GM21786 (cell line): ENCODE measurements around the gene PTAFR.

Source experiments
- ATAC-seq: cut with Tn5 transposase; IDR thresholded peaks from one replicate; pipeline ENCODE4 v1.9.1; 2021; ENCODE audit not compliant: unreplicated experiment

Gene PTAFR, protein sequence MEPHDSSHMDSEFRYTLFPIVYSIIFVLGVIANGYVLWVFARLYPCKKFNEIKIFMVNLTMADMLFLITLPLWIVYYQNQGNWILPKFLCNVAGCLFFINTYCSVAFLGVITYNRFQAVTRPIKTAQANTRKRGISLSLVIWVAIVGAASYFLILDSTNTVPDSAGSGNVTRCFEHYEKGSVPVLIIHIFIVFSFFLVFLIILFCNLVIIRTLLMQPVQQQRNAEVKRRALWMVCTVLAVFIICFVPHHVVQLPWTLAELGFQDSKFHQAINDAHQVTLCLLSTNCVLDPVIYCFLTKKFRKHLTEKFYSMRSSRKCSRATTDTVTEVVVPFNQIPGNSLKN

DNA sequence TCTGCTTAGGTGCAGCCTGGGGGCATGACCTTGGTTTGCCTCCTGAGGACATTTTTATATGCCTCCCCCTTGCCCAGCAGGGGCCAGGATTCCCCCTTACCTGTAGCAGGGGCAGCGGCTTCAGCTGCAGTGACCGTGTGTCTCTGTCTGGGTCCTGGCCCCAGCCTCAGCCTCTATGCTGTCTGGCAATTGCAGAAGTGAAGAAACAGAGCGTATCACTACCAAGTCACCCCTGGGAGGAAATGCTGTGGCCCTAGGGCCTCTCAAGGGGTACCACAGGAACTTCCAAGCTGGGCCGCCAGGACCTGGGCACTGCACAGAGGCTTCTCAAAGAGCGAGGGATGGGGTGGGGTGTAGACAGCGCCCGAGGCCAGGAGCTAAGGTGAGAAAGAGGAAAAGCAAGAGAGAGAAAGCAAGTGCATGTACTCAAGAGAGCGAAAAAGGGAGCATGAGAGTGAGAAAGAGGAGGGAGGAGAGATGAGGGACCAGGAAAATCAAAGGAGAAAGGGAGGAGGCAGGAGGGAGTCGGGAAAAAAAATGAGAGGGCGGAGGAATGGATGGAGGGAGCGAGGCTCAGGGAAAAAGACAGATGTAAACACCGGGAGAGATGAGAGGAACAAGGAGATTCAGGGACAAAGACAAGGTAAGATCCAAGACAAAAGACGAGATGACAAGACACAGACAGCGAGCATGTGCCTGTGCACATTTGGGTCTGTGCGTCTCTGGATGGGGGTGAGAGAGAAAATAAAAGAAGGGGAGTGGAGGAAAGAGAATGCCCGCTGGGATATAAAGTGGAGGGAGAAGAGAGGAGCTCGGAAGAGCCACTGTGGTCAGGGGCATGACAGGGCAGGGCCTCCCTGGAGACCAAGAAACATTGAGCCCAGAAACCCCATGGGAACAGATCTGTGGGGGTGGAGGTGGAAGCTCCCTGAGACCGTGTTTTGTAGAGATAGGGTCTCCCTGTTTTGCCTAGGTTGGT, at the start of gene PTAFR:
PTAFR (minus strand) TSS at position 199 of the 979 bp plus-strand sequence. CDS start 25,669 bp downstream, outside the sequence.
- peak; percentile 35 for ATAC-seq

DNA sequence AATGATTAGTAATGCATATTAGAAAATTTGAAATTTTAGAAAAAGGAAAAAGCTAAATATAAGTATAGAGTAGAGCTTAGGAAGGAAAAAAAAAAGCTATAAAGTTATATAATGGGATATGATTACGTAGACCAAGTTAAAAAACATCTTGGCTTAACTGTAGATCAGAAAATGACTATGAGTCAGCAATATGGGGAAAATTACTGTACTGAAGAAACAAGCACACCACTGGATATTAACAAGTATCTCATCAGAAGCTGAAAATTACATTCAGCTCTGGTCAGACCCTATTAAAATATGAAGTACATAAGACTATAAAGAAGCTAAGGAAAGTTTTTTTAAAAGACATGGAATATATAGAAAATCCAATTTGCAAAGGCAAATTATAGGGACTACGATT, 36.8 kb upstream of the PTAFR start:
- no peak for ATAC-seq

DNA sequence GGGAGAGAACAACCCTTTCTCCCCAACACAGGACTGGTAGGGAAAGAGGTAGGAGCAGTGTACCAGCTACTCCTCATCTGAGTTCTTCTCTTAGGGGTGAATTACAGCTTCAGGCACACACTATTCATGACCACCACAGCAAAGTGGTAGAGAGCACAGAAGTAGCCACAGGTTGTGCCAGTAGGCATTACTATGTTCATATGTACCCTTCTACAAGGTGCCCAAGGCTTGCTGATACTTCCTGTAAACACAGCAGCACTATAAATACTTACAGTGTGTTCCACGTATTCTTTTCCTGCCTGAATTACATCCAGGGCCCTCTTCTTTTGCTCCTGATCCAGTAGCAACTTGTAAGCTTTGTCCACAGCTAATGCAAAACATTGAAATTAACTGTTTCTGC, 33.2 kb upstream of the PTAFR start:
- no peak for ATAC-seq

DNA sequence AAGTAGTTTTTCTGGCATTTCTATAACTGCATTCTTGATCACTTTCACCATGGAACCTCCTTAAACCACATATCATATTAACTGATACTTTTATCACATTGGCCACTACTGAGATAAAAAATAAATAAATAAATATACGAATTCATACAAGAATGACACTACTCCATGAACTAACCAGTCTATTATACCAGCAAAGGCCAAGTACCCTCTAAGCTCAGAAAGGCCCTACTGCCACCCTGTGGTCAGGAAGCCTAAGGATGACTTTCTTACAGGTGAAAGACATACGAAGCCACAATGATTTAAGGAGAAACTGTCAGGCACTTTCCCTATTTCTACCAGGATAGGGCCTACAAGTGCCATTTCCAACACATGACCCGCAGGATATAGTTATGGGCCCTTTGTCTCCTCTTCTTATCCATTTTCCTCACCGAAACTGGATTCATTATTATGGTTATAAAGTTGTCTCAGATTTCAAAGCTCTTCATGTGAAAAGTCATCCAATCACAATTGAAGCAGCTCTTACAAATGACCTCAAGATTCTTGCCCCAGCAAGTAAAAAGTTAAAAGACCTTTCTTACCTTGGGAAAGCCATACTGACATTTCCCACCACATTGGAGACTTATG, 32.4 kb upstream of the PTAFR start:
- ATAC-seq: no peak

DNA sequence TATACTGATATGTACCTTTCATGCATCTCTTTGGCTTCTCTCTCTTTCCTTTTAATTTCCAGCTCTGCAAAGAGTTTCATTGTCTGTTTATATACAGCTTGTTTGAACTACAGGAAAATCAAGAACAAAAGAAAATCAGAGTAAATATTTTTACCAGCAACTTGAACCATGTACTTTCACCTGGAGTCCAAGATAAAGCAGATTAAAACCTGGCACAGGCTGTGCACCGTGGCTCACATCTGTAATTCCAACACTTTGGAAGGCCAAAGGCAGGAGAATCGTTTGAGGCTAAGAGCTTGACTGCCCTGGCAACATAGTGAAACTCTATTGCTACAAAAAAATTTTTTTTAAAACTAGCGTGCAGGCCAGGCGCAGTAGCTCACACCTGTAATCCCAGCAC, 28.8 kb upstream of the PTAFR start:
- no peak for ATAC-seq

DNA sequence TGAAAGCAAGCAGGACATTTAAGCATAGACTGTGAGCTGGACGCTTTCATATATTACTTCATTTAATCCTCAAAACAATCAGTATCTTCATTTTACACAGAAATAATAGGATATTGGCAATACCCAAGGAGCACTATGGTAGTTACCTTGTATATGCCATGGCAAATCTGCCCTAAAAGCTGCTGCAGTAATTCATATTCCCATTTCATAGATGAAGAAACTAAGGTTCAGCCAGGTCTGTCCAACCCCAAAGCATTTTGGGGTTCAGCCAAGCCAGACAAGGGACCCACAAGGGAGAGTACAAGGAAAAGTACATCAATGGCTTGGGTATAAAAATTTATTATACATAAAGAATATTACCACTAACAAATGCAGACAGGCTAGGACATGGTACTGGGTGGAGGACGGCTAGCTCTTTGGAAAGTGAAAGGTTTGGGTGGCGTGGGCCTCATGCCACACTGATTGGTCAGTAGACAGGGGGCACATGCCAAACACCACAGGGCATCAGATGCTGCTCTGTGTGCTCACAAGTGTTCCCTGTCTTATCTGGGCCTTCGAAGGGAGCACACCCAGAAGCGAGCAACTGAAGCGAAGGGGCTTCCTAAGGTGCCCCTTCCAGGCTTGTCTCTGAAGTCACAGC, 23.9 kb upstream of the PTAFR start:
- ATAC-seq: no peak

DNA sequence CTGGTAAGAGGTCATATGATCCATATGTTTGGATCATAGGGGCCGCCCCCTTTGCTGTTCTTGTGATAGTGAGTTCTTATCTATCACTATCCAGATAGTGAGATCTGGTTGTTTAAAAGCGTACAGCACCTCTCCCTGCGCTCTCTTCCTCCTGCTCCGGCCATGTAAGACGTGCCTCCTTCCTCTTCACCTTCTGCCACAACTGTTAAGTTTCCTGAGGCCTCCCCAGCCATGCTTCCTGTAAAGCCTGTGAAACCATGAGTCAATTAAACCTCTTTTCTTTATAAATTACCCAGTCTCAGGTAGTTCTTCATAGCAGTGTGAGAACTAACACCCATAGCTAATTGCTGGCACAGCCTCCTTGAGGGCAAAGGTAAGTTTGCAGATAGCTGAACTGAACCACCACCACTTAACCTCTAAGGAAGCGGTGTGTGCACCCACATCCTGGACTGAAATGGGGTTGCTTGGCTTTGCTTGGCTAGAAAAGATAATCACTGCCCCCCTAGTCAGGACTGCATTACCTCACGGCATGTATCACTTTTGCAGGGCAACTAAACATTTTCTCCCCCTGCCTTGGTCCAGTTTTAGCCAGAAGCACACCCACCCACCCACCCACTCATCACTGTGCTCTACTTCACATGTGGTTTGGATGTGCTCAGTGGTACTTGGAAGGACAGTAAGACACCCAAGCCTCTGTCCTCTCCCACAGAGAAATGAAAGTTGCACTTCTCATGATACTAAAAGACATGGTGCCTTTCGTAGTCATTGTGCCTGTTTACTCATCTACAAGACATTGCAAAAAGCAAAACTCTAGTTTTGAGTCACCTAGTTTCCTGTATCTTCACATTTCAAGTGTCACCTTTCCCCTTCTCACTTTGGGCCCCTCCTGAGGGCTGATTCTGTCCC, 23.1 kb upstream of the PTAFR start:
- ATAC-seq: peak; percentile 65

DNA sequence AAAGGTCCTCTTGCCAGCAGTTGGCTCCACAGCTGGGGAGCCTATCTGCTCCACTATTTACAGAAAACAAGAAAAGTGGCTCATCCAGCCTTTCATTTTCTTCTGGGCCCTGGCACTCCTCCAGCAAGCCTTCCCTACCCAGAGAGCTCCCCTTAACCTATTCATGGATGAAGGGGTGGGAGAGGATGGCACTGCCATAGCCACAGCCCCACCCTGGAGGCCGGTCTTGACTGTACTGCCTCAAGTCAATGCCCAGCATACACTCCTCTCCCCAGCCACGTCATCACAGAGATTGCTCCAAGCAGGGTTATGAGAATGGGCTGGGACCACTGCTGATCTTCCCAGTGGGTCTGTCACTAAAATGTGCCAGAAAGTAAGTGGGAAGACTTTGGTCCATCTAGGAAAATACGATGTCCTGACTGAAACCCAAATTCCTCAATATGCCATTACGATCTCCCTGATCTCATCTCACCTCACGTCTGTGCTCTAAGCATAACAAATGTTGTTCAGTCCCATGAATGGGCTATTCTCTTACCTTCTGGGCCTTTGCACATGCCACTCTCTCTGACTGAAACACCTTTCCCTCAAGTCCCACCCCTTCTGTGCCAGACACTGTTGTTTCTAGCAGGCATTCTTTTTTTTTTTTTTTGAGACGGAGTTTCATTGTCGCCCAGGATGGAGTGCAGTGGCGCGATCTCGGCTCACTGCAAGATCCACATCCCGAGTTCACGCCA, 21.4 kb upstream of the PTAFR start:
- ATAC-seq: no peak

DNA sequence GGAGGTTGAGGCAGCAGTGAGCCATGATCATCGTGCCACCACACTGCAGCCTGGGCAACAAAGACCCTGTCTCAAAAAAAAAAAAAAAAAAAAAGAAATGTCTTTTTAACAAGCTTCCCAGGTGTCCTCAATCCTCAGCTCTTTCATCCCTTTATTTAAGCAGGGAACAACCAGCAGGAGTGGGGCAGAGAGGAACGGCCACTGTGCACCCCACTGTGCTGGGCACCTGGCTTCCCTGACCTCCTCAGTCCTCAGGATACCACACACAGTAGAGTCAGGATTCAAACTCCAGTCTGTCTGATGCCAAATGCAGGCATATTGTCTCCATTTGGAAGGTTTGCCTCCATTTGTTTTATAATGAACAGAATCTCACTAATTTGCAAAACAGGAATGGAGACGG, 19.8 kb upstream of the PTAFR start:
- no peak for ATAC-seq

DNA sequence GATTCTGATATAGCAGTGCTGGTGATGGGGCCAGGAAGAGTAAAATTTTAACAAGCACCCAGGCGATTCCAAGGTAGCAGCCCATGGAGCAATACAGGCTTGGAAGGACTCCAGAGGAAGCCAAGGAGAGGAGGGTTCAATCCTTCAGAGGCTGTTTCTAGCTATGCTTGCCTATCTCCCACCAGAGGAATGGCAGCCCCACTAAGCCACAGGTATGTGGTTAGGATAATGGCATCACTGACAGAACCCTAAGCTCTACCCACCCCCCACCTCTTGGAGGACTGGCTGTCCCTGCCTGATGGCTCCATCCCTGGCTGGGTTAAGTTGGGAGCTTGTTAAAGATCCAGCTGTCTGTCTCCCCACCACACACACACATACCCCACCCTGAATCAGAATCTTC, 19.3 kb upstream of the PTAFR start:
- no peak for ATAC-seq

DNA sequence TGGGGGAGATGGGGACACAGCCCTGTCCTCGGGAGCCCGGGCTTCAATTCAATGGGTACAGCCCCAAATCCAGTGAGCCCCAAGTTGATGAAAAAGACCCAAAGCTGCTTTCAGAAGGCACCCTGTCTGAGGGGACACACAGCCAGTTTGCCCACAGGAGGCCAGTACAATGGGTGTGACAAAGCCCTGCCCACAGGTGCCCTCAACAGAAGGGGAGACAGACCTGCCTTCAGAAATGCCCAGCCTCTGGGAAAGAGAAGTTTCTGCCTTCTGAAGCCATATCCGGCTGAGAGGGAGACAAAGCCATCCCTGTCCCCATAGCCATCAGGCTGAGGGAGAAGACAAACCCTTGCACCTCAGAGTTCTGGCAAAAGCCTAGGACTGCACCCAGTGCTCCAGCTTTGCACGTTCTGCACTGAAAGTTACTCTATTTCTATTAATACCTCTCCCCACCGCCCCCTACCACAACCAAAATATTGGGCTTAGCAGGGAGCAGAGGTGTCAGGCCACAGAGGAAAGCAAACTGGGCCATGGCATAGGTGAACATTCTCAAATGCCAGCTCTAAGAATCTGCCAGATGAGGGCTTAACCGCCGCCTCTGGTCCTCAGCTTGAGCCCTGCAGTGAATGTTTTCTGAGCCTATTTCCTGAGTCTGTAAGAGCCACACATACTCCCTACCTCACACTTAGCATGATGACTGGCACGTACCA, 18.0 kb upstream of the PTAFR start:
- no peak for ATAC-seq

DNA sequence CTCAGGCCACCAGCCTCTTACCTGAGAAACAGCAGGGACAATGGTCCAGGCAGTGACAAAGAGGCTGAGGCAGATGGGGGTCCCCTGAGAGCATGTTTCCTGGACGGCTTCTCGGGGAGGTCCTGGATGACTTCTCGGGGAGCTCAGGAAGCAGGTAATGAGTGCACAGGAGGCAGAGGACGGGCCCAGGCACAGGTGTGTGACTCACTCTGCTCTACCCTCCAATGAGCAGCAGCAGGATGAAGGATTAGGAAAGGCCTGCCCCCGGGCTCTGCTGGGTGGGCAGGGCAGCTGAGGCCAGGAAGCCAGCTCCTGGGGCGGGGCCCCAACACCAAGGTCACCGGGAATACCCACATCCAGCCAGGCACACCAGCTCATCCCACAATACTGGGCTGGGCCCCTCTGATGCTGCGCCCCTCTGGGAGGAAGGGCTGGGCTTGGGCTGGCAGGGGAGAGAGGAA, 17.2 kb upstream of the PTAFR start:
- ATAC-seq: no peak

DNA sequence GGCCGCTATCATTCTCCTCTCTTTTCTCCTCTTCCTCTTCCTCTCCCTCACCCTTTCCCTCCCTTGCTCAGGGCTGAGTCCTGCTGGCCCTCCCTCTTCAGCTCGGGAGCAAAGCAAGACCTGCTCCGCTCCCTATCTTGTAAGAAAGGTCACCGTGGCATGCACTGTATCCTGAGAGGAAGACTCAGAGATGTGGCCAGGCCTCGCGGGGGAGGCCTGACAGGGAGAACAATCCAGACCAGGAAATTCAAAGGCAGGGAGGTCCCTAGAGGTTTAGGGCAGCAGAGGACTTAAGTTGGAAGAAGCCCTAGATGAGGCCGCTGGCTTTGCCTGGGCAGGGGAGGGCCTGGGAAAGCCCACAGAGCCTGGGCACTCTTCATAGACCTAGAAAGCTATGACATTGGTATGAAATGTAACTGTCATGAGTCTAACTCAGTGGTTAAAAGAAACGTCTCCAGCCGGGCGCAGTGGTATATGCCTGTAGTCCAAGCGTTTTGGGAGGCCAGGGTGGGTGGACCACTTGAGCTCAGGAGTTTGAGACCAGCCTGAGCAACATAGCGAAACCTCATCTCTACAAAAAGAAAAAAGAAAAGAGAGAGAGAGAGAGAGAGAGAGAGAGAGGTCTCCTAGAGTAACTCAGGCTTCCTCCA, 14.6 kb upstream of the PTAFR start:
- no peak for ATAC-seq

DNA sequence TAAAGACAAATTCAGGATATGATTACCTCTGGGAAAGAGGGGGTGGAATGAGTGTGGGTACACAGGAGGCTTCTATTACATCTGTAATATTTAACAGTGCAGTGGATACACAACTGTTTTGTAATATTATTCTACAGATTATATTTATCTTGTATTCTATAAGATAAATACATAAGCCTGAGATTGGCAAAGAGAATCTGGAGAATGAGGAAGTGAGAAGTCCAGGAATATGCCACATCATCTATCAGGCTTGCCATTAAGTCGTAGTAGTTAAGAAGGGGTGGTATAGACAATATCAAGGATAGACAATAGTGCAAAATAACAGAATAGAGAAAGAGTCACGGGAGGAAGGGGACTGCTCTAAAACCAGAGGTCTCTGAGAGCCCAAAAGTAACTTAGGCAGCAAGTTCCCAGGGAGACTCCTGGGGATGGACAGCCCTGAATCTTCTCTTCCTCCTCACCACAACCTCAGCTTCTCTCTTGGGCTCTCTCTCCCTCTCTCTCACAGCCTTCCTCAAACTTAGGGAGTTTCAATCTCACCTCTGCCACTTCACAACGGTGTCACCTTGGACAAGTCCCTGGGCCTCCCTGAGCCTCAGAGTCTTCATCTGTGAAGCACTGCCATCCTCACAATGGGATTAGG, 14.0 kb upstream of the PTAFR start:
- no peak for ATAC-seq

DNA sequence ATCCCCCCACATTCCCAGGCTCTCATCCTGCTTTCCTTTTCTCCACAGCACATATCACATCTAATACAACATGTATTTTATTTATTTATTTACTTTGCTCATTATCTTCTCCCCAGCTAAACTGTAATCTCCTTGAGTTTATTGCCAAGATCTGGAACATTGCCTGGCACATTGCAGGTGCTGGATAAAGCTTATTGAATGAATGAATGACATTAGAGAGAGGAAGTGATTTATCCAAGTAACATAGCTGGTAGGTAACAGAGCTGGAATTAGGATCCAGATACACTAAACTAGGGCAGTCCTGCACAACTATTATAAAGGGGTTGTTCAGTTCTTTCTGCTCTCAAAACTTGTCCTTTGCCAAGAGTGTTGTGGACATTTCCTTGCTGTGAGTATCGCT, 8.6 kb upstream of the PTAFR start:
- no peak for ATAC-seq

DNA sequence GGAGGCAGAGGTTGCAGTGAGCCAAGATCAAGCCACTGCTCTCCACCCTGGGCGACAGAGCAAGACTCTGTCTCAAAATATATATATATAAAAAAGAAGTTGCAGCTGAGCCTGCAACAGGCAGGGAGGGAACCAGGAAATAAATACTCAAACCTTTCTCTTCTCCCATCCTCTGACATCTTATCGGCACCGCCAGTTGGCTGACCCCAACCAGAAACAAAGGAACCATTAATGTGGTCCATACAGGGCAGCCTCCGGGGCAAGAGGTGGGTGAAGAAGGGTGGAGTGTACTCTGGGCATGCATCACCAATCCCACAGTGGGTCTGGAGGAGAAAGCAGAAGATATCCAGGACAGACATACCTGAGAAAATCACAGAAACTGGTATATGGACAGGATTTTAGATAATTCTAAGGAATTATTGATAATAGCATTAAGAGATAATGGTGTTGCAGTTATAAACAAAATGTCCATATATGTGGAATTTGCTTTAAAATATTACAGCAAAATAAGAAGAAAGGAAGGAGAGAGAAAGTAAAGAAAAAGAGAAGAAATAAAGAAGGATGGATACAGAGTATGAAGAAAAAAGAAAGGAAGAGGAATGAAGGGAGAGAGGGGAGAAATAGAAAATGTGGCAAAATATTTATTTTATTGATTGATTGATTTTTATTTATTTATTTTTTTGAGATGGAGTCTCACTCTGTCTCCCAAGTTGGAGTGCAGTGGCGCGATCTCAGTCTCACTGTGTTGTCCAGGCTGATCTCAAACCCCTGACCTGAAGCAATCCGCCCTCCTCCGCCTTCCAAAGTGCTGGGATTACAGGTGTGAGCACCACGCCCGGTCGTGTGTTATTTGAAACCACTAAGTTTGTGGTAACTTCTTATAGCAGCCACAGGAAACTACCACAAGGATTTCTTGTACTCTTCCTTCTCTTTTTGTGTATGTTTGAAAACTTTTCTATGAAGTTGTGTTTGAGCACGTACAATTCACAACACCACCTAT, 4.1 kb upstream of the PTAFR start:
- no peak for ATAC-seq
